RWPE1 (cell line): ENCODE data around the gene DNAH5.

Source experiments
- CTCF ChIA-PET: fragments of 350-600 bp; sonication (Branson Sonifier 250); formaldehyde crosslinking; extraction: SDS; loops from one replicate; lab custom pipeline; 2021; lab: Yijun Ruan, JAX
- POLR2A ChIA-PET: fragments of 400-600 bp; formaldehyde crosslinking; extraction: SDS; loops from one replicate; lab custom pipeline; 2020; ENCODE audit warnings: antibody characterized with exemption; ENCODE audit not compliant: low non-redundant PET; lab: Yijun Ruan, JAX
- DNase-seq: peaks from one replicate; pipeline ENCODE4 v3.0.0; 2012; ENCODE audit warnings: low spot score
- H3K27ac ChIP-seq: fragments of 450-650 bp; 2 replicates; pipeline ENCODE4 v1.5.1; 2017
- TF ChIP-seq, protein P1 (sequence below): fragments of 450-650 bp; conservative IDR thresholded peaks from 2 replicates; pipeline ENCODE4 v1.5.1; 2017; ENCODE audit warnings: low read depth, mild to moderate bottlenecking

Gene DNAH5

DNA sequence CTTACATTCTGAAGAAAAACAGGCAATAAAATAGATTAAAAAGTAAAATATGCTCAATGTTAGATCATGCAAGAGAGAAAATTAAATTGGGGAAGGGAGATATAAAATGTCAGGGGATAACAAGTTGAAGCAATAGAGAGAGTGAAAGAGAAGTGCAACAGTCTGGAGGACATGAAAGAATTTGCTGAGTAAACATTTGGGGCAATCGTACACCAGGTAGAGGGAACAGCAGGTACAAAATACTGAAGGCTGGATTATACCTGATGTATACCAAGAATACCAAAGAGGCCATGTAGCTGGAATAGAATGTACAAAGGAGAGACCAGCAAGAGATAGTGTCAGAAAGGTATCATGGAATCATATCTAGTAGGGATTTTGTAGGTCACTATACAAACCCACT is 300.8 kb downstream of the DNAH5 start:
- H3K27ac ChIP-seq = no peak overlapping the region
- ChIA-PET POLR2A (no interaction called here), CTCF (no interaction called here)
- no peak for DNase-seq
- TF ChIP-seq, protein P1, sequence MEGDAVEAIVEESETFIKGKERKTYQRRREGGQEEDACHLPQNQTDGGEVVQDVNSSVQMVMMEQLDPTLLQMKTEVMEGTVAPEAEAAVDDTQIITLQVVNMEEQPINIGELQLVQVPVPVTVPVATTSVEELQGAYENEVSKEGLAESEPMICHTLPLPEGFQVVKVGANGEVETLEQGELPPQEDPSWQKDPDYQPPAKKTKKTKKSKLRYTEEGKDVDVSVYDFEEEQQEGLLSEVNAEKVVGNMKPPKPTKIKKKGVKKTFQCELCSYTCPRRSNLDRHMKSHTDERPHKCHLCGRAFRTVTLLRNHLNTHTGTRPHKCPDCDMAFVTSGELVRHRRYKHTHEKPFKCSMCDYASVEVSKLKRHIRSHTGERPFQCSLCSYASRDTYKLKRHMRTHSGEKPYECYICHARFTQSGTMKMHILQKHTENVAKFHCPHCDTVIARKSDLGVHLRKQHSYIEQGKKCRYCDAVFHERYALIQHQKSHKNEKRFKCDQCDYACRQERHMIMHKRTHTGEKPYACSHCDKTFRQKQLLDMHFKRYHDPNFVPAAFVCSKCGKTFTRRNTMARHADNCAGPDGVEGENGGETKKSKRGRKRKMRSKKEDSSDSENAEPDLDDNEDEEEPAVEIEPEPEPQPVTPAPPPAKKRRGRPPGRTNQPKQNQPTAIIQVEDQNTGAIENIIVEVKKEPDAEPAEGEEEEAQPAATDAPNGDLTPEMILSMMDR = no peak

DNA sequence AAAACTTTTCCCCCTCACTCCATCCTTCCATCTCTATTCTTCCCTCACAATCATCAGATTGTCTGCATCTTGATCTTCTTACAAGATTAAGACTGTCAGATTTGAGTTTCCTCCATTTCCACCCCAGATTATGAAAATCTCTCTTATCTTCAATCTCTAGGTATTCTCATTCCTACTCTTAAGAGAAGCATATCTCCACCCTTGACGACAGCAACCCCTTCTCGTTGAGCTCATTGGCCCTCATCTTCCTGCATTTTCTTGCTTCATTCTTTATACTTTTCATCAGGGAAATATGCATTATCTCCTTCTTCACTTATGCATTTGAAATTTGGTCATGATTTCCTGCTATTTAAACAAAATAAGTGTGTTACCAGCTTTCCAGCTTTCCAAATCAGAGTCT is 301.3 kb downstream of the DNAH5 start:
- H3K27ac ChIP-seq = no peak overlapping the region
- TF ChIP-seq, protein P1 = no peak
- ChIA-PET POLR2A (no interaction called here), CTCF (no interaction called here)
- no peak for DNase-seq
